ENCODE results near the gene NUBP2.
A peak's percentile ranks its signal among the peaks of the same experiment; 100 is the strongest.

Gene NUBP2

GRCh38 chr16:1812732-1813163 is 30.0 kb downstream of the NUBP2 start:
- DNase-seq = peak; percentile 56 to 65

DNA sequence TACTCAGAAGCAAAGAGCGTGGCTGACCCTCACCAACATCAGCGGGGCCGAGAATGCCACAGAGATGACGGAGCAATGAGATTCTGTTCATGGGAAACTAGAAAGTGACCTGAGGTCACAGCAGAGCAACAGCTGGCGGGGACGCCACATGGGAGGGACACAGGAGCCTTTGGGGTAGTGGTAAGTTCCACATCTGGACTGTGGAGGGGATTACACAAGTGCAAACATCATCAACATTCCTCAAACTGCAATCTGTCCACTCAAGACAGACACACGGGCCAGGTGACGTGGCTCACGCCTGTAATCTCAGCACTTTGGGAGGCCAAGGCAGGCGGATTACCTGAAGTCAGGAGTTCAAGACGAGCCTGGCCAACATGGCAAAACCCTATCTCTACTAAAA is 32.7 kb downstream of the NUBP2 start:
- no peak for DNase-seq

GRCh38 chr16:1816396-1817275 is 33.9 kb downstream of the NUBP2 start:
- DNase-seq = no peak

GRCh38 chr16:1817276-1817589 is 34.5 kb downstream of the NUBP2 start:
- DNase-seq = no peak

GRCh38 chr16:1817716-1818115 is 35.0 kb downstream of the NUBP2 start:
- DNase-seq = no peak

DNA sequence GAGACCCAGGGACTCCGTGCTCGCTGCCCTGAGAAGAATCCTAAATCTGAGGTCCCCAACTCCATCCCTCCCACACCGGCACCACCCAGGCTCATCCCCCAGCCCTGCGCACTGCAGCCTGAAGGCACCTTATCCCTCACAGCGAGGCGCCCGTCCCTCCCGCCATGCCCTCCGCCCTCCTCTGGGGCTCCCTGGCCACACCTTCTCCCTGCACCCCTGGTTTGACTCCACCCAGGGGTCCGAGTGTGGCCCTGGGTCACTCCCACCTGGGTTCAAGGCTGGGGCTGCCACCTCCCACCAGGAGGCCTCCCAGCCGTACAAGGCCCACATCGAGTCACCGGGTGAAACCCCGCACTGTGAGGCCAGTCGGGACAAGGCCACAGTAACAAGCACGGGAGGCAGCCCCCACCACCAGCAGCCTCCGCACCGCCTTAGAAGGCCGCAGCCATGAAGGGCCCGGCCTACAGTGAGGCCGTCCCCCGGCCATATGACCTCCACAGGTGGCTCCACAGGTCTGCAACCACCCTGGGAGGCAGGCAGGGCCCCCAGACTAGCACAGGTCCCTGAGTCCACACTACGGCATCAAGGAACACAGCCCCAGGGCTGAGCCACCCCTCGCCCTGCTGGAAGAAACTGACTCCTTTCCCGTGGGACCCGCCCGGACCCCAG is 35.6 kb downstream of the NUBP2 start:
- no peak for DNase-seq

GRCh38 chr16:1818873-1819525 is 36.2 kb downstream of the NUBP2 start:
- no peak for DNase-seq

- no peak for DNase-seq
These were observed 36.9 kb downstream of the NUBP2 start for GRCh38 chr16:1819611-1820010.

DNA sequence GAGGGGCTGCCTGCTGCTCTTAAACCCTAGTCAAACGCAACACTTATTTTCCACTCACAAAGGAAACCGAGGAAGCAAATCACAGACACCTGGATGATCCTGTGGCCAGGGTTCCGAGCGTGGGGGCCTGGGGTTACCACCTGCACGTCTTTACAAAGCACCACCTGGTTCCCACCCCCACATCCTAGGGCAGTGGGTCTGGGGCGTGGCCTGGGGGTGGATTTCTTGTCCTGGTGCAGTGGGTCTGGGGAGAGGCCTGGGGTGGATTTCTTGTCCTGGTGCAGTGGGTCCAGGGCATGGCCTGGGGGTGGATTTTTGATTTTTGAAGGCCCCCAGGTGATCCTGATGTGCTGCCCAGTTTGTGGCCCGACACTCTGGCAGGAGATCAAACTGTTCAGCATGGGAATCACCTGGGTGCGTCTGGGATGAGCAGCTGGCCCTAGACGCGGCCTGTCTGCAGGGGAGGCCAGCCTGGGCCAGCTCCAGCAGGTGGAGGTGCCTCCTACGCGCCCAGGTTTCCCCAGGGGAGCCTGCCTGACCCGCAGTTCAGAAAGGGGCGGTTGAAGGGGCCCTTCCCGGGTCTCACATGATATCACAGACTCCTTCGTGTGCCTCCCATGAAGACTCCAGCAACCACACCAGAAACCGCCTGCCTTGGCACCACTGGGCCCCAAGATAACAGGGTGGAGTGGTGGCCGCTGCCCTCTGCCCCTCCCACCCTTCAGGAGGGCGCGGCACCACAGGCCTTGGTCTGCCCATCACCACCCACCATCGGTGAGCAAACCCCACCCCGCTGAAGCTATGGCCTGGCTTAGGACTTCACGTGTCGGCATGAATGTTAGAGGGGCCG is 37.6 kb downstream of the NUBP2 start:
- DNase-seq = no peak

- no peak for DNase-seq
These were observed 38.2 kb downstream of the NUBP2 start for GRCh38 chr16:1820946-1821290.

GRCh38 chr16:1821861-1822611 is 39.3 kb downstream of the NUBP2 start:
- DNase-seq = no peak

- DNase-seq = no peak
These were observed 40.0 kb downstream of the NUBP2 start for GRCh38 chr16:1822801-1823200.

- DNase-seq = no peak
These were observed 41.1 kb downstream of the NUBP2 start for GRCh38 chr16:1823821-1824220.

DNA sequence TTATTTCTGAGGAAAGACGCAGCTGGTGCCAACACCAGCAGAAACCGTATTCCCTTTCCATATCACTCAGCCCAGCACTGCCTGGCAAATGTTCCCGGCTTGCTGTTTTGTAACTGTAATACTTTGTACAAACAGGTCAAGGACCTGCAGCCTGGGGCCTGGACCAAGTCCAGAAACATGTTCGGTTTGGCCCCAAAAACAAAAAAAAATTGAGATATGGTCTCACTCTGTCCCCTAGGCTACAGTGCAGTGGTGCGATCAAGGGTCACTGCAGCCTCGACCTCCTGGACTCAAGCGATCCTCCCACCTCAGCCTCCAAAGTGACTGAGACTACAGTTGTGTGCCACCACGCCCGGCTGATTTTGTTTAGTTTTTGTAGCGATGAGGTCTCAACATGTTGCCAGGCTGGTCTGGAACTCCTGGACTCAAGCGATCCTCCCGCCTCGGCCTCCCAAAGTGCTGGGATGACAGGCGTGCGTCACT is 42.7 kb downstream of the NUBP2 start:
- DNase-seq = no peak

DNA sequence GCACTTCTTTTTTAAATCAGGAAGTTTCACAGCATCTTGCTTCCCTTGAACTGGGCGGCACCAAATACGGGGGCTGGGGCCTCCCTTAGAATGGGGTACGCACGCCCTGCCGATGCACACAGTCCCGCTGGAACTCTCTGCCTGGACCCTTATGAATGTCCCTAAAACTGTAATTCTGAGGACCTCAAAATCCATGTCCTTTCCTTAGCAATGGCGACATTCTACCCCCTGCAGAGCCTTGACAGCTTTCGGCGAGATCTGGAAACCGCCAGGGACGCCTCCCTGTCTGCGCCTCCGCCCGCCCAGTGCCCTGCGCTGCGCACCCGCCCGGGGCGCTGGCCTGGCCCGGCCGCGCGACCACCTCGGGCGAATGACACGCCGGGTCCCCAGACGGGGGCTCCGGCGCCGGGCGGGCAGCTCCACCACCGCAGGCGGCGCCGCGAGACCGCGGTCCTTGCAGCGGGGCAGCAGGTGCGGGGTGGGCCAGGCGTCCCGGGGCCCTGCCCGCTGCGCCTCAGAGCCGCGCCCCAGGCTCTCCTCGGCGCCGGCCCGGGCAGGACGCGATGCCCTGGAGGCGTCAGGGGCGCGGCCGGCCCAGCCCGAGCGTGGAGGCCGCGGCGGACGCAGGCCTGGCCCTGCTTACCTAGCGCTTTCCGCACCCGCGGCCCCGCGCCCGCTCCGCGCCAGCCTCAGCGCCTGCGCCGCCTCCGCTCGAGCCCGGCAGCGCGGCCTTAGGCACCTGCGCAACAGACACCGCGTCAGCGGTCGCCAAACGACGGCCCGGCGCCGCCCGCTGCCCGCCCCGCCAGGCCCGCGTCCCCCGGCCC is 43.3 kb downstream of the NUBP2 start:
- DNase-seq = peak in 1 of 2 experiments; percentile 66

DNA sequence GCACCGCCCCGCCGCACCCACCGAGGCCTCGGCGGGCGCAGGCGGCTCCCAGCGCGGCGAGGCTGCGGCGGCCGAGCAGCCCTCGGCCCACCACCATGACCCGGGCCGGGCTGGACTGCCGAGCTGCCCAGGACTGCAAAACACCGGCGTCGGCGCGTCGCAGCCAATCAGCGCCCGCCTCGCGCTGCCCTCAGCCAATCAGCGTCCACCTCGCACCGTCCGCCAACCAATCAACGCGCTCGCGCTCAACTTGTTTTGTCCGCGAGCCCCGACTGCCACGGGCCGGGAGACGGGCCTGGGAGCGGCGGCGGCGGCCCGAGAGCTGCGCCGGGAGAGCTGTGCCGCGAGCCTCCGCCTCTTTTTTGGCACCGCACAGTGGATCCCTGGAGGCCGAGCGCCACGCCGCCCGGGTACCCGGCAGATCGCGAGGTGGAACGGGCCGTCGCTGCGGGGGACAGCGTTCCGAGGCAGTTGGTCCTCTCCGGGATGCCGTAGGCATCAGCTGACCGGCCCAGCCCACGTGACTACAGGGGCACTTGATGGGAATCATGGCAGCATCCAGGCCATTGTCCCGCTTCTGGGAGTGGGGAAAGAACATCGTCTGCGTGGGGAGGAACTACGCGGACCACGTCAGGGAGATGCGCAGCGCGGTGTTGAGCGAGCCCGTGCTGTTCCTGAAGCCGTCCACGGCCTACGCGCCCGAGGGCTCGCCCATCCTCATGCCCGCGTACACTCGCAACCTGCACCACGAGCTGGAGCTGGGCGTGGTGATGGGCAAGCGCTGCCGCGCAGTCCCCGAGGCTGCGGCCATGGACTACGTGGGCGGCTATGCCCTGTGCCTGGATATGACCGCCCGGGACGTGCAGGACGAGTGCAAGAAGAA is 44.2 kb downstream of the NUBP2 start, which contains the start of the genes FAHD1 and HAGH:
Gene FAHD1 (plus strand): TSS at position 516 of the 883 bp plus-strand sequence. CDS start 33 bp downstream, at position 549.
Gene HAGH (minus strand): TSS at position 135 of the 883 bp plus-strand sequence. CDS start 38 bp downstream, at position 97.
- DNase-seq = peak; percentile 87 to 99

GRCh38 chr16:1828645-1829410 is 46.1 kb downstream of the NUBP2 start:
- DNase-seq = no peak

DNA sequence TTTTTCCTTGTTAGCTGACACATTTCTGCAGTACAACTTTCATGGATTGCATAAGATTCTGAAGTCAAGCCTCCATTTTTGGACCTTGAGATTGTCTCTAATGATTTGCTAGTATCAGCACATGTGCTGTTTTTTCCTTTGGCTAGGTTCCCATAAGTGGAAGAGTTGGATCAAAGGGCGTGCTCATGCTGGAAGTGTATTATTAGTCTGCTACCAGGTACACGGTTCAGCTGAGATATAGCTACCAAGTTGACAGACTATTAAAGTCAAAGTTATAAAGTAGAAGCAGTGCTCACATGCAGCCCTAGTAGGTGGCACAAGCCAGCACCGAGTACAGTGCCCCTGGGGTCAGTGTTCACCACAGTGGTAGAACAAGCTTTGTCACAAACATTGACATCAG is 47.5 kb downstream of the NUBP2 start:
- DNase-seq = no peak

All from NCI-H187 (cell line).